AG20443 (cell line): ENCODE measurements around the gene AIMP2.
"Not testable (repeated sequence)": the region's sequence is repeated elsewhere in the genome, so short reads cannot be mapped to it uniquely, and the experiment has no call there.

Experiments
- DNase-seq: peaks from one replicate; pipeline ENCODE4 v3.0.0; 2012; ENCODE audit warnings: low spot score, mixed read lengths

AIMP2 gene

DNA sequence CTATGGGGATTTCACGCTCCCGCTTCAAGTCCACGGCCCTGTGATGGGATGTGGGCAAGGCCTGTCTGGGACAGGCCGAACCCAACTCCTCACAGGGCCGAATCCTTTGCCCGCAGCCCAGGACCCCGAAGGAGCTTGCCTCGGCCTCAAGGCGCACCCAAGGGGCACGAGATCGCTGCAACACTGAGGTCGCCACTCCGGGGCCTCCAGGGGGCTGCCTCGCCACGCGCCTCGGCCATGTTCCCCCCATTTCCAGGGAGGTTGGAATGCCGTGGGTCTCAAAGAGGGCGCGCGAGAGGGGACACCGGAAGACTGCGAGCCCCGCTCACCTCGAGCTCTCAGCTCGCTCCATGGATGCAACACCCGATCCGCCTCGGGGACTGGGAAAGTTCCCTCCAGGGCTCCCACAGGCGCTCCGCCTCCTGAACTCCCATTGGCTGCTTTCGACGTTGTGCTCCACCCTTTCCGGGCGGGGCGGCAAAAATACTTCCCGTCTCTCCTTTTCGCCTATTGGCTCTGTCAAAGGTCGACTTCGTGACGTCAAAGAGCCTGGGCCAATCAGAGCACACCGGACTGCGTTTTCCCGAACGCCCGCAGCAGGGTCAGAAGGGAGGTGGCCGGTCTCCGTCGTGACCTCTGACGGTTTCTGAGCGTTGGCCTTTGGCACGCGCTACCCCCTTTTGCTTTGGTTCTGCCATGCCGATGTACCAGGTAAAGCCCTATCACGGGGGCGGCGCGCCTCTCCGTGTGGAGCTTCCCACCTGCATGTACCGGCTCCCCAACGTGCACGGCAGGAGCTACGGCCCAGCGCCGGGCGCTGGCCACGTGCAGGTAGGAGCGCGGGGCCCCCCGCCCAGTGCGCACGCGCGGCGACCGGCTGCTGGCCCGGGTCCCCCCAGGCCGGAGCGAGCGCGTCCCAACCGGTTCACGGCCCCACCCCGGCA, at the start of gene AIMP2, which contains the start of gene PMS2:
Gene AIMP2 (plus strand): TSS at position 605 of the 944 bp plus-strand sequence. CDS start 92 bp downstream, at position 697.
Gene PMS2 (minus strand): TSS at position 382 of the 944 bp plus-strand sequence. CDS start 30 bp downstream, at position 352.
- DNase-seq = peak; percentile 95

GRCh38 chr7:5963205-5963604, 45.9 kb upstream of the AIMP2 start:
- not testable (repeated sequence) for DNase-seq

GRCh38 chr7:5963810-5964209, 45.3 kb upstream of the AIMP2 start:
- not testable (repeated sequence) for DNase-seq

DNA sequence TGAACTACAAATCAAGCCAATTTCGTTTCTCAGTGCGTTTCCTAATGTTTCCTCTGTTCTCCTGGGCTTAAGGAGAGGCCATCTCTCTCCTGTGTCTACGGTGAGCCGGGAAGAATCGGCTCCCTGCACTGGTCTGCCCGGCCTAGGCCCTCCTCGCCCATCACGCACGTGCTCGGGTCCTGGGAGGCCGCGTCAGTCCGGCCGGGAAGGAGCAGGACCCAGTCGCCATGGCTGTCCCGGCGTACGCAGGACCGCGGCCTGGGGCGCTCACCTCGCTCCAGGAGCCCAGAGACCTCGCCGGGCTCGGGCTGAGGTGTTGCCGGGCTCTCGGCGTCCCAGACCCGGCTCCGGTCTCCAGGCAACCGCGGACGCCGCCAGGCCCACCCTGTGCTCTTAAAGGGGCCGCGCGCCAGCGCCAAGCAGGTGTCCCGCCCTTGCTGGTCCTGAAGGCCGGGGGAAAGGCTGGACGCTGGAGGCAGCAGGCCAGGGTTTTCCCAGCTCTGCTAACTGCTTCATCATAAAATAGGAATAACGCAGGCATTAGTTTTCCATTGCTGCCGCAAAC, 38.6 kb upstream of the AIMP2 start, which contains the start of gene RSPH10B:
Gene RSPH10B (minus strand): TSS at position 343 of the 565 bp plus-strand sequence. CDS start 3,573 bp downstream, outside the sequence.
- DNase-seq = not testable (repeated sequence)

GRCh38 chr7:5973580-5973979, 35.5 kb upstream of the AIMP2 start:
- DNase-seq = not testable (repeated sequence)

GRCh38 chr7:5979680-5980314, 29.3 kb upstream of the AIMP2 start:
- not testable (repeated sequence) for DNase-seq

DNA sequence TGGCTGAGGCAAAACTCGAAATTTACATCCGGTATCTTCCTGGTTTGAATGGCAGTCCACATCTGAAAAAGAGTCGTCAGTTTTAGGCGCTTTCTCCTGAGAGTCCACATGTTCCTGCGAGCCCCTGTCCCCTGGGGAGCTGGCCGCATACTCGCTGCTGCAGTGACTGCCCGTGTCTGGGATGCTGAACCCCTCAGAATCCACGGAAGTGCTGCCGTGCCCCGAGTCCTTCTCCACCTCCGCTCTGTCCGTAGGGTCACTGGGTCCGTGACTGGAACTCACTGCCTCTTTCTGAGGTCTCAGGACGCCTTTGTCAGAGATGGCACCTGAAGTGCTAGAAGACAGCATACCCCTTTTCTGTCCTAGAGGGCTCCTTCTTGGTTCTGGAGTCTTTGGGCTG, 22.0 kb upstream of the AIMP2 start:
- not testable (repeated sequence) for DNase-seq

DNA sequence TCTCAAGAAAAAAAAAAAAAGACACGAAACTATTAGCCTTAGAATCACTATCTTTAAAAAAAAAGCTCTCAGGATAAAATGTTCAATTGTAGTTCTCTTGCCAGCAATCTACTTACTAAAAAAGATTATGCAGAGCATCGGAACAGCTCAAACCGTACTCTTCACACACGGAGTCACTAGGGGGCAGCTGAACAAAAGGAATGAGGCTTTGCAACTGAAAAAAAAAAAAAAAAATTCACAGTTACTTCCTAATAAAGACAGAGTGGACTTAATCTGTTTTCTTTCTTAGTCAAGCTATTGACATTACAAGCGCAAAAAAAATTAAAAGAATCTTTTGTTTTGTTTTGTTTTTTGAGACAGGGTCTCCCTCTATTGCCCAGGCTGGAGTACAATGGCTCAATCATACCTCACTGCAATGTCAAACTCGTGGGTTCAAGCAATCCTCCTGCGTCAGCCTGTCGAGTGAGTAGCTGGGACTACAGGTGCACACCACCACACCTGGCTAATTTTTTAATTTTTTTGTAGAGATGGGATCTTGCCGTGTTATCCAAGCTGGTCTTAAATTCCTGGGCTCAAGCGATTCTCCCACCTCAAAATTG, 11.8 kb upstream of the AIMP2 start:
- peak; percentile 75 for DNase-seq

- no peak for DNase-seq
Measured at GRCh38 chr7:6007386-6007785, 1.7 kb upstream of the AIMP2 start.

GRCh38 chr7:6007835-6008590, 1.1 kb upstream of the AIMP2 start:
- not testable (repeated sequence) for DNase-seq

DNA sequence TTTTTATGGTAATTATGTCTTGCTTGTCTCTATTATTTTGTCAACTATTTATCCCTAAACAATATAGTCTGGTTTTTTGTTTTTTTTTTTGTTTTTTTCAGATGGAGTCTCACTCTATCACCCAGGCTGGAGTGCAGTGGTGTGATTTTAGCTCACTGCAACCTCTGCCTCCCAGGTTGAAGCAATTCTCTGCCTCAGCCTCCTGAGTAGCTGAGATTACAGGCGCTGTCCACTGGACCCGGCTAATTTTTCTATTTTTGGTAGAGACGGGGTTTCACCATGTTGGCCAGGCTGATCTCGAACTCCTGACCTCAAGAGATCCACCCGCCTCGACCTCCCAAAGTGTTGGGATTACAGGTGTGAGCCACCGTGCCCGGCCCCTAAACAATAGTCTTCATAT, 1.3 kb downstream of the AIMP2 start:
- DNase-seq = not testable (repeated sequence)

DNA sequence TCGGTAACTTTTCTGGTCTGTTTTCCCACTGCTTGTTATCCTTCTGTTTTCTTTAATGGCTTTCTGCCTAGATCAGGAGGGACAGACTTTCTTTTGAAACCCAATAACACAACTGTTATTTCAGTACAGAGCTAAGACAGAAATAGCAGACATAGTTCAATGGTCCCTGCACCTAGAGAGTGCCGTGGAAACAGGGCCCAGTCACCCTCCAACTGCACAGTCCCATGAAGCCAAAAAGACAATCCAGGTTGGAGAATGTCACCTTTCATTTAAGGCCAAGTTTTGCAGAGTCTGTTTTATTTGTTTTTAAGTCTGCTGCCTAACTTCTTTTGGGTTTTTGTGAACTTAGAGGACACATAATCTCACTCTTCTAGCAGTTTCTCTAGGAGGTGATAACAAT, 2.5 kb downstream of the AIMP2 start:
- no peak for DNase-seq

DNA sequence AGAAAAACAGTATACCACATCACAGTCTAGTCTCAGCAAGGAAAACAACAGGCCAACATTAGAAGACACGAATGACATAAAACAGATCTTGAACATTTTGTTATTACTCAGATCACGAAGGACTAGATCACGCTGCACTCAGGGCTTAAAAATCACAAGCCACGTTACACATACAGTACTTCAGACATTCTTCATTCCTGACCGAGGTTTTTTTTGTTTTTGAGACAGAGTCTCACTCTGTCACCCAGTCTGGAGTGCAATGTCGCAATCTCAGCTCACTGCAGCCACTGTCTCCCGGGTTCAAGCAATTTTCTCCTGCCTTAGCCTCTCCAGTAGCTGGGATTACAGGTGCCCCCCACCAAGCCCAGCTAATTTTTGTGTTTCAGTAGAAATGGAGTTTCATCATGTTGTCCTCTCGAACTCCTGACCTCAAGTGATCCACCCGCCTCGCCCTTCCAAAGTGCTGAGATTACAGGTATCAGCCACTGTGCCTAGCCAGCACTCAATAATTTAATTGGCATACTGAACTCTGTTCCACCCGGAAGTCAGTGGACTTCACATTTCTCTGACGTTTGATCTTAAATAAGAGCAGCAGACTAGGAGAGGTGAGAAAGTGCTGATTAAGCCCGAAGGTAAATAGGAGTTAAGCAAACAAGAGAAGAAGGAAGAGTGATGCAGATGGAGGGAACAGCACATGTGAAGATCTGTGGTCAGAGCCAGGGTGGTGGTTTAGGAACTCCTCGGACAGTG, 3.5 kb downstream of the AIMP2 start:
- DNase-seq = no peak

DNA sequence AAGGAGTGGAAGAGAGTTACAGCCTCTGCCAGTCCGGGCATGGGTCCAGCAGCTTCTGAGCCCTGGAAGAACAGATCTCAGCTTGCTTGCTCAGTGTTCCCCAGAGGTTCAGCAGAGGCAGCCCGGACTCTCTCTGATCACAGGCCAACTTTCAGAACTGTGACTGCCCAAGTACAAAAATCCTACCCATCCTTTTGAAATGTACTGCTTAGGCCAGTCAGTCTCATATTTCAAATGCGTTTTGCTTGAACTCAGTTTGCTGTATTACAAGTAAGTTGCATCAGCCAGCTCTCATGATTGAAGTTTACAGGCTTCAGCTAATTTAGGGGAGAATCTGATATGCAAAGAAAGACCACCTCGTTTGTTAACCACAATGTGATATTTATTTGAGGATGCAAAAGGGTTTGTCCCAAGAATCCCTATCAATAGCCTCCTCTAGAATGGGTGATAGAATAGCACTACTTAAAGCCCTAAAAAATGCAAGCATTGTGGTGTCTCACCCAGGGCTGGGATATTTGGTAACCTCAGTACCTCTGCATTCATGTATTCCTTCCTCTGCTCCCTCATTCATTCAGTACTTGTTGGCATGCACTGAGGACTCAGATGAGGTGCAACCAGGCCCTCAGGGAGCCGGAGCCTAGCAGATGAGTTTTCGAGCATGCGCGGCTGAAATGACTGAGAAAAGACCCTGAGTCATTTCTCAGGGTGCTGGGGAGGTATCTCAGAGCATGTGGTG, 7.0 kb downstream of the AIMP2 start:
- DNase-seq = peak; percentile 90

GRCh38 chr7:6016653-6016966, 7.5 kb downstream of the AIMP2 start:
- DNase-seq = no peak

GRCh38 chr7:6020371-6021286, 11.6 kb downstream of the AIMP2 start:
- DNase-seq = no peak

DNA sequence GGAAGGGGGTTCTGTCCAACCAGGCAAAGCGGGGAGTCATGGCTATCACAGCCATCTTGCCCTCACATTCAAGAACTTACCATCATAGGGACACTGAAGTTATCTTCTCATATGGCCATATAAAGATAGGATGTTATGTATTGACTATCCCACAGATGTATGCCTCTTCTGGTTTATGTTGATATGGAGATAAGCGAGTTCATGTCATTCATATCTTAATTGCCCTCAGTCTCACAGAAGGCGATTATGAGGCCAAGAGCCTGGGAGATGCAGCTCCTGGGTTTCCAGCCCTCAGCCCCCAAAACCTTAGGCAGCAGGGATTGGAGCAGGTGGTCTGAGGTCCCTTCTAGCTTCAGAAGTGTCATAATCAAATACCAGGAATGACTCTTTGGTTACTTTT, 13.6 kb downstream of the AIMP2 start:
- no peak for DNase-seq

GRCh38 chr7:6023974-6024435, 14.9 kb downstream of the AIMP2 start:
- no peak for DNase-seq
